Body of pancreas (tissue), 4 donors: ENCODE results near the gene AKAP6.

Experiments
- POLR2A ChIP-seq, 3 donors: fragments of 450-650 bp; IDR thresholded peaks; one replicate each; pipeline ENCODE4 v1.6.1; 2016; ENCODE audit warnings: antibody characterized with exemption in 3 of 3, mild to moderate bottlenecking in 2 of 3
- TF ChIP-seq, protein P1 (sequence below), 7 experiments: fragments of 450-650 bp in 4 of 7; fragments of 200-600 bp in 3 of 7; sonication (generic) in 3 of 7; IDR thresholded peaks; one replicate each; pipeline ENCODE4 v1.5.1; 2016 to 2019; ENCODE audit warnings: antibody characterized with exemption in 7 of 7

DNA sequence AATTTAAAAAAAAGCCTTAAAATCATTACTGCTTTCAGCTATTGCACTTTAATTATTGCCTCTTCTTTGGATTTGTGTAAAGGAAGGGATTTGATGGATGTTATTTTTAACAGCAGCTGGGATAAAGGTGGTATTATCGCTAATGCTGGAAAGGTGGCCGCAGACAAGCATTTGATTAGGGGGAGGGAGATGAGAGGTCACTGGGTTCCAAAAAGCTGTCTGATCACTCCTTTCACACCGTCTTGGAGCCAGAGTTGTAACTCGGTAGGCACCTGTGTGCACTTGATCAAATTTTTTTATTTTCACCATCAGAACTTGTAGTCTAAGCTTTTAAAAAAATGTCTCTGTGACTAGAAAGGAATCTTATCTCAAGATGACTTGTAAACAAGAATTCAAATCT lies 99.8 kb downstream of the AKAP6 start:
- TF ChIP-seq, protein P1, sequence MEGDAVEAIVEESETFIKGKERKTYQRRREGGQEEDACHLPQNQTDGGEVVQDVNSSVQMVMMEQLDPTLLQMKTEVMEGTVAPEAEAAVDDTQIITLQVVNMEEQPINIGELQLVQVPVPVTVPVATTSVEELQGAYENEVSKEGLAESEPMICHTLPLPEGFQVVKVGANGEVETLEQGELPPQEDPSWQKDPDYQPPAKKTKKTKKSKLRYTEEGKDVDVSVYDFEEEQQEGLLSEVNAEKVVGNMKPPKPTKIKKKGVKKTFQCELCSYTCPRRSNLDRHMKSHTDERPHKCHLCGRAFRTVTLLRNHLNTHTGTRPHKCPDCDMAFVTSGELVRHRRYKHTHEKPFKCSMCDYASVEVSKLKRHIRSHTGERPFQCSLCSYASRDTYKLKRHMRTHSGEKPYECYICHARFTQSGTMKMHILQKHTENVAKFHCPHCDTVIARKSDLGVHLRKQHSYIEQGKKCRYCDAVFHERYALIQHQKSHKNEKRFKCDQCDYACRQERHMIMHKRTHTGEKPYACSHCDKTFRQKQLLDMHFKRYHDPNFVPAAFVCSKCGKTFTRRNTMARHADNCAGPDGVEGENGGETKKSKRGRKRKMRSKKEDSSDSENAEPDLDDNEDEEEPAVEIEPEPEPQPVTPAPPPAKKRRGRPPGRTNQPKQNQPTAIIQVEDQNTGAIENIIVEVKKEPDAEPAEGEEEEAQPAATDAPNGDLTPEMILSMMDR (IDR thresholded peaks at IDR 0.05): no peak
- TF ChIP-seq POLR2A (IDR thresholded peaks at IDR 0.05): no peak
